MM.1S (cell line): ENCODE data around the gene EFTUD2.

ENCODE experiments used
- EZH2phosphoT487 ChIP-seq: fragments of 300-600 bp; sonication (generic); IDR thresholded peaks from 2 replicates; pipeline ENCODE4 v1.6.1; 2018; ENCODE audit warnings: antibody characterized with exemption, low read length
- TF ChIP-seq, protein P1 (sequence below): fragments of 300-600 bp; sonication (generic); IDR thresholded peaks from 2 replicates; pipeline ENCODE4 v1.5.1; 2016; ENCODE audit warnings: antibody characterized with exemption, low read length, mixed read lengths

DNA sequence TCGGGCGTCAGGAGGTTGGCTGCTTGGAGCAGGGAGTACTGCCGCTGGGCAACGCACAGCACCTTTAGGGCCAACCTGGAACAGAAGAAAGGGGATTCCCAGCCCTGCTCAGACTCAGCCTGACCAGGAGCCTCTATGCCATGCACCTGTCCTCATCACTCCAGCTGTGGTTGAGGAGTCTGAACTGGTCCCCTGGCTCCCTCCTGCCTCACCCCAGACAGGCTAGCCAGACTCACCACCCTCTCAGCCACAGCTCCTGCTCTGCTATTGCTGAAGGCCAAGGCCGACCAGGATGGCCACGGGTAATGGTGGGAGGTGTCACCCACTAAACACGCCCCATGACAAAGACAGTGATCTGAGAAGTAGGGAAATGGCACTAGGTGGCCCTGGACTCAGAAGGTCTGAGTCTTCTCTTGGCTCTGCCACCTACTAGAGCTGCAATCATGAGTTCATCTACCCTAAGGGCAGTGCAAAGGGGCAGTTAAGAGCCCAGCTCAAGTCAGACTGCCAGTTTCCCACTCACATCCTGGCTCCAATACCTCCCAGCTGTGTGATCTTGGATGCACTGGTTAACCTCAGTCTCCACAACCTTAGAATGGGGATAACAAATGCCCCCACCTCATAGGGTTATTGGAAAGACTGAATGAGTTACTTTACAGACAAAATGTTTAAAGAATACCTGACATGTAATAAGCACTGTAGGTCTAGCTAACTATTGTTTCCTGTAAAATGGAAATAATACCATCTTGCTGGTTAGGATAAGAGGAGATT is 29.9 kb upstream of the EFTUD2 start:
- TF ChIP-seq, protein P1, sequence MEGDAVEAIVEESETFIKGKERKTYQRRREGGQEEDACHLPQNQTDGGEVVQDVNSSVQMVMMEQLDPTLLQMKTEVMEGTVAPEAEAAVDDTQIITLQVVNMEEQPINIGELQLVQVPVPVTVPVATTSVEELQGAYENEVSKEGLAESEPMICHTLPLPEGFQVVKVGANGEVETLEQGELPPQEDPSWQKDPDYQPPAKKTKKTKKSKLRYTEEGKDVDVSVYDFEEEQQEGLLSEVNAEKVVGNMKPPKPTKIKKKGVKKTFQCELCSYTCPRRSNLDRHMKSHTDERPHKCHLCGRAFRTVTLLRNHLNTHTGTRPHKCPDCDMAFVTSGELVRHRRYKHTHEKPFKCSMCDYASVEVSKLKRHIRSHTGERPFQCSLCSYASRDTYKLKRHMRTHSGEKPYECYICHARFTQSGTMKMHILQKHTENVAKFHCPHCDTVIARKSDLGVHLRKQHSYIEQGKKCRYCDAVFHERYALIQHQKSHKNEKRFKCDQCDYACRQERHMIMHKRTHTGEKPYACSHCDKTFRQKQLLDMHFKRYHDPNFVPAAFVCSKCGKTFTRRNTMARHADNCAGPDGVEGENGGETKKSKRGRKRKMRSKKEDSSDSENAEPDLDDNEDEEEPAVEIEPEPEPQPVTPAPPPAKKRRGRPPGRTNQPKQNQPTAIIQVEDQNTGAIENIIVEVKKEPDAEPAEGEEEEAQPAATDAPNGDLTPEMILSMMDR, result no peak
- TF ChIP-seq EZH2phosphoT487, result no peak
